Measurements from ENCODE around the gene LRRC9.

The LRRC9 gene

GRCh38 chr14:60095781-60096450 lies 176.0 kb downstream of the LRRC9 start:
- TF ChIP-seq FOXP2 (optimal IDR thresholded peaks at IDR 0.05; ENCODE audit: borderline replicate concordance, extremely low read depth, extremely low read length, insufficient read depth) (no peak), TAF1 (IDR thresholded peaks at IDR 0.05; ENCODE audit: borderline replicate concordance, insufficient read depth, low read length) (no peak)

- no peak for TF ChIP-seq TAF1 (IDR thresholded peaks at IDR 0.05; ENCODE audit: borderline replicate concordance, insufficient read depth, low read length)
- no peak for TF ChIP-seq SIN3A (IDR thresholded peaks at IDR 0.05; ENCODE audit: borderline replicate concordance, insufficient read depth, low read length)
- no peak for TF ChIP-seq FOXP2 (optimal IDR thresholded peaks at IDR 0.05; ENCODE audit: borderline replicate concordance, extremely low read depth, extremely low read length, insufficient read depth)
- no peak for TF ChIP-seq POLR2AphosphoS5 (IDR thresholded peaks at IDR 0.05; ENCODE audit: low read depth, low read length)
- no peak for TF ChIP-seq REST (IDR thresholded peaks at IDR 0.05; ENCODE audit: insufficient read depth in 1 of 2, low read depth in 2 of 2, low read length in 2 of 2)
Observed at GRCh38 chr14:60097974-60098373, 178.0 kb downstream of the LRRC9 start.

GRCh38 chr14:60101786-60102185 lies 181.8 kb downstream of the LRRC9 start:
- TF ChIP-seq FOXP2 (optimal IDR thresholded peaks at IDR 0.05; ENCODE audit: borderline replicate concordance, extremely low read depth, extremely low read length, insufficient read depth) (no peak), REST (IDR thresholded peaks at IDR 0.05; ENCODE audit: insufficient read depth in 1 of 2, low read depth in 2 of 2, low read length in 2 of 2) (no peak), TAF1 (IDR thresholded peaks at IDR 0.05; ENCODE audit: borderline replicate concordance, insufficient read depth, low read length) (no peak), POLR2AphosphoS5 (IDR thresholded peaks at IDR 0.05; ENCODE audit: low read depth, low read length) (no peak), SIN3A (IDR thresholded peaks at IDR 0.05; ENCODE audit: borderline replicate concordance, insufficient read depth, low read length) (no peak)

- TF ChIP-seq SIN3A (IDR thresholded peaks at IDR 0.05; ENCODE audit: borderline replicate concordance, insufficient read depth, low read length) (no peak), FOXP2 (optimal IDR thresholded peaks at IDR 0.05; ENCODE audit: borderline replicate concordance, extremely low read depth, extremely low read length, insufficient read depth) (no peak), TAF1 (IDR thresholded peaks at IDR 0.05; ENCODE audit: borderline replicate concordance, insufficient read depth, low read length) (no peak), REST (IDR thresholded peaks at IDR 0.05; ENCODE audit: insufficient read depth in 1 of 2, low read depth in 2 of 2, low read length in 2 of 2) (no peak), POLR2AphosphoS5 (IDR thresholded peaks at IDR 0.05; ENCODE audit: low read depth, low read length) (no peak)
Observed at GRCh38 chr14:60102389-60102788, 182.4 kb downstream of the LRRC9 start.

- TF ChIP-seq POLR2AphosphoS5 (IDR thresholded peaks at IDR 0.05; ENCODE audit: low read depth, low read length): no peak
- no peak for TF ChIP-seq TAF1 (IDR thresholded peaks at IDR 0.05; ENCODE audit: borderline replicate concordance, insufficient read depth, low read length)
- no peak for TF ChIP-seq SIN3A (IDR thresholded peaks at IDR 0.05; ENCODE audit: borderline replicate concordance, insufficient read depth, low read length)
- no peak for TF ChIP-seq REST (IDR thresholded peaks at IDR 0.05; ENCODE audit: insufficient read depth in 1 of 2, low read depth in 2 of 2, low read length in 2 of 2)
- TF ChIP-seq FOXP2 (optimal IDR thresholded peaks at IDR 0.05; ENCODE audit: borderline replicate concordance, extremely low read depth, extremely low read length, insufficient read depth): no peak
Observed at GRCh38 chr14:60106339-60106738, 186.4 kb downstream of the LRRC9 start.
